Activated naive CD4-positive, alpha-beta T cell treated with anti-CD3 and anti-CD28 coated beads, Interleukin-2, amount 50 U/mL, for 72 hours (primary cell): ENCODE results near the gene ADGRV1. TPM values are rescaled to one million over a fixed set of nuclear protein-coding genes. Genes with fewer than 3 reads are reported as not detected.

Experiments
- ATAC-seq, 2 donors: fragments of 150-1000 bp; cut with Tn5 transposase; 2 replicates each; pipeline ENCODE4 v1.10.0; 2021; ENCODE audit warnings: mild to moderate bottlenecking in 2 of 2, moderate library complexity in 2 of 2
- DNase-seq, 2 donors: peaks; one replicate each; pipeline ENCODE4 v3.0.0; 2021 to 2022; ENCODE audit warnings: low spot score in 2 of 2
- H3K27ac Mint-ChIP-seq, 2 donors: one replicate each; pipeline ENCODE4 v1.8.0; 2022; ENCODE audit warnings: mild to moderate bottlenecking in 2 of 2, mixed read lengths in 2 of 2
- H3K36me3 Mint-ChIP-seq, 2 donors: one replicate each; pipeline ENCODE4 v1.8.0; 2022; ENCODE audit warnings: mixed read lengths in 2 of 2
- H3K9me3 Mint-ChIP-seq, 2 donors: one replicate each; pipeline ENCODE4 v1.8.0; 2022; ENCODE audit warnings: mixed read lengths in 2 of 2
- total RNA-seq, 2 donors: library from RNA; stranded (reverse); gene quantifications; one replicate each; pipeline ENCODE4 v1.2.3, GENCODE V29; 2022

The ADGRV1 gene, protein sequence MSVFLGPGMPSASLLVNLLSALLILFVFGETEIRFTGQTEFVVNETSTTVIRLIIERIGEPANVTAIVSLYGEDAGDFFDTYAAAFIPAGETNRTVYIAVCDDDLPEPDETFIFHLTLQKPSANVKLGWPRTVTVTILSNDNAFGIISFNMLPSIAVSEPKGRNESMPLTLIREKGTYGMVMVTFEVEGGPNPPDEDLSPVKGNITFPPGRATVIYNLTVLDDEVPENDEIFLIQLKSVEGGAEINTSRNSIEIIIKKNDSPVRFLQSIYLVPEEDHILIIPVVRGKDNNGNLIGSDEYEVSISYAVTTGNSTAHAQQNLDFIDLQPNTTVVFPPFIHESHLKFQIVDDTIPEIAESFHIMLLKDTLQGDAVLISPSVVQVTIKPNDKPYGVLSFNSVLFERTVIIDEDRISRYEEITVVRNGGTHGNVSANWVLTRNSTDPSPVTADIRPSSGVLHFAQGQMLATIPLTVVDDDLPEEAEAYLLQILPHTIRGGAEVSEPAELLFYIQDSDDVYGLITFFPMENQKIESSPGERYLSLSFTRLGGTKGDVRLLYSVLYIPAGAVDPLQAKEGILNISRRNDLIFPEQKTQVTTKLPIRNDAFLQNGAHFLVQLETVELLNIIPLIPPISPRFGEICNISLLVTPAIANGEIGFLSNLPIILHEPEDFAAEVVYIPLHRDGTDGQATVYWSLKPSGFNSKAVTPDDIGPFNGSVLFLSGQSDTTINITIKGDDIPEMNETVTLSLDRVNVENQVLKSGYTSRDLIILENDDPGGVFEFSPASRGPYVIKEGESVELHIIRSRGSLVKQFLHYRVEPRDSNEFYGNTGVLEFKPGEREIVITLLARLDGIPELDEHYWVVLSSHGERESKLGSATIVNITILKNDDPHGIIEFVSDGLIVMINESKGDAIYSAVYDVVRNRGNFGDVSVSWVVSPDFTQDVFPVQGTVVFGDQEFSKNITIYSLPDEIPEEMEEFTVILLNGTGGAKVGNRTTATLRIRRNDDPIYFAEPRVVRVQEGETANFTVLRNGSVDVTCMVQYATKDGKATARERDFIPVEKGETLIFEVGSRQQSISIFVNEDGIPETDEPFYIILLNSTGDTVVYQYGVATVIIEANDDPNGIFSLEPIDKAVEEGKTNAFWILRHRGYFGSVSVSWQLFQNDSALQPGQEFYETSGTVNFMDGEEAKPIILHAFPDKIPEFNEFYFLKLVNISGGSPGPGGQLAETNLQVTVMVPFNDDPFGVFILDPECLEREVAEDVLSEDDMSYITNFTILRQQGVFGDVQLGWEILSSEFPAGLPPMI (N-terminal part only)
- total RNA-seq: under 1 TPM in 1 of 2 donors, not detected in 1; 0.16 TPM

- ATAC-seq (peak; percentile 74 to 82), DNase-seq (peak in 1 of 2 donors; percentile 9)
- Mint-ChIP-seq H3K36me3 (peaks cover 4 to 5% of the 10 kb centered on the region in 2 donors), H3K9me3 (no peaks in the 10 kb centered on the region), H3K27ac (no peak within 1 kb of the TSS)
Observed at GRCh38 chr5:90558344-90559192, at the start of gene ADGRV1. Gene ADGRV1 (plus strand): TSS chr5:90558797. CDS start chr5:90558896, 99 bp downstream.

DNA sequence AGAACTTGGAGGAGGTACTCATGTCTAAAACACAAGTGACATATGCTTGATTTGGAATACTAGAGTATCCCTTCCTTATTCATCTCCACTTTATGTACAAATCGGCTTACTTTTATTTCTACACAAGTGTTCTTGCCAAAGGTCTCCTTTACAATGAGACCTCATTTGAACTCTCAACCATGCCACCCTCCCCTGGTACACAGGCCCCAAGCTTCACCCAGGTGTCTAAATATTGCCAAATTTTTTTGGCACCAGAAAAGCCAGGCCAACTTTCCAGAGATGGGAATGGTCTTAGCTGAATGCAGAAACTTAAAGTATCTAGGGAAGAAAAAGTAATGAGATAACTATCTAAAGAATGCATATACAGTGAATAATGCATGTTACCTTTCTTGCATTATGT, 48.2 kb upstream of the ADGRV1 start:
- H3K9me3 Mint-ChIP-seq: no peaks in the 10 kb centered on the region
- peaks cover 0 to 17% of the 10 kb centered on the region in 2 donors for H3K36me3 Mint-ChIP-seq
- no peak overlapping the region for H3K27ac Mint-ChIP-seq
- no peak for ATAC-seq
- DNase-seq: no peak

DNA sequence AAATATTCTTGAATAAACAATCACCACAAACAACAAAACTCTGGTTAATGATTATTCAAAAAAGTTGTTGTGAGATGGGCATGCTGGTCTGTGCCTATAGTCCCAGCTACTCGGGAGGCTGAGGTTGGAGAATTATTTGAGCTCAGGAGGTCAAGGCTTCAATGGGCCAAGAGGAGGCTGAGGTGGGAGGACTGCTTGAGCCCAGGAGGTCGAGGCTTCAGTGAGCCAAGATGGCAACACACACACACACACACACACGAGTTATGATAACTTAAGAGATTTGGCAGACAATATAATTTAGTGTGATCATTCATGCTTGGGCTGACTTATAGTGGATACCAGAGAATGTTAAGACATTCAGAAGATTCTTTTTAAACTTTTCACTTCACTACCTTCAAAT, 44.1 kb upstream of the ADGRV1 start:
- no peaks in the 10 kb centered on the region for H3K9me3 Mint-ChIP-seq

DNA sequence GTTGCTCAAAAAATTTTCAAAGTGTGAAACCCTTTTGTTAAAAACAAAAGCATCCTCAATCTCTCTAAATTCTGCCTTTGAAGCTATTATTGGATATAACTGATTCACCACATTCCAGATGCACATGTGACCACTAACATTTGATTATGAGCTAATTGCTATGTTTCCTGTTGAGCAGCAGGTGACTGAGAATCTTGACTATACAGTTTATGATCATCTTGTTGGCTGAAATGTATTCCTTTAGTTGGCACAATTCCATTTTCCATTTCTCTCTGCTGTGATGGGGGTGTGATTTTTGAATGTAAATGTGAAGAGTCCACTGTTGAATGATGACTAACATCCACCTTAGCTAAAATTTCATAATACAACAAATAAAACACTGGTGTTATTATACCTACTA, 39.9 kb upstream of the ADGRV1 start:
- H3K36me3 Mint-ChIP-seq: peaks cover 13 to 39% of the 10 kb centered on the region in 2 donors
- no peak overlapping the region for H3K27ac Mint-ChIP-seq
- H3K9me3 Mint-ChIP-seq: no peaks in the 10 kb centered on the region
- ATAC-seq (no peak), DNase-seq (no peak)

More for the DNA sequence above, 44.1 kb upstream of the ADGRV1 start:
- no peak for DNase-seq
- Mint-ChIP-seq H3K27ac (no peak overlapping the region), H3K36me3 (peaks cover 13 to 15% of the 10 kb centered on the region in 2 donors)
- no peak for ATAC-seq

GRCh38 chr5:90519081-90519480, 39.5 kb upstream of the ADGRV1 start:
- Mint-ChIP-seq H3K9me3 (no peaks in the 10 kb centered on the region), H3K27ac (no peak overlapping the region), H3K36me3 (peaks cover 13 to 39% of the 10 kb centered on the region in 2 donors)
- ATAC-seq (no peak), DNase-seq (no peak)

- Mint-ChIP-seq H3K9me3 (no peaks in the 10 kb centered on the region), H3K36me3 (peaks cover 0 to 4% of the 10 kb centered on the region in 2 donors), H3K27ac (peak overlapping the region; percentile 84 to 94)
- DNase-seq (peak in 1 of 2 donors; percentile 5), ATAC-seq (peak in 1 of 2 donors; percentile 16)
Observed at GRCh38 chr5:90528601-90529193, 29.9 kb upstream of the ADGRV1 start.

- peak; percentile 91 to 97 for DNase-seq
- ATAC-seq: peak; percentile 92 to 96
- Mint-ChIP-seq H3K9me3 (no peaks in the 10 kb centered on the region), H3K27ac (peak within 1 kb of the TSS; percentile 94 to 98), H3K36me3 (peaks cover 0 to 4% of the 10 kb centered on the region in 2 donors)
Observed at GRCh38 chr5:90529194-90529938, 29.2 kb upstream of the ADGRV1 start, which contains the start of gene LYSMD3. Gene LYSMD3 (minus strand): TSS chr5:90529584. CDS start chr5:90525289, 4,295 bp downstream.

GRCh38 chr5:90529939-90530677, 28.5 kb upstream of the ADGRV1 start:
- DNase-seq: peak in 1 of 2 donors; percentile 52

DNA sequence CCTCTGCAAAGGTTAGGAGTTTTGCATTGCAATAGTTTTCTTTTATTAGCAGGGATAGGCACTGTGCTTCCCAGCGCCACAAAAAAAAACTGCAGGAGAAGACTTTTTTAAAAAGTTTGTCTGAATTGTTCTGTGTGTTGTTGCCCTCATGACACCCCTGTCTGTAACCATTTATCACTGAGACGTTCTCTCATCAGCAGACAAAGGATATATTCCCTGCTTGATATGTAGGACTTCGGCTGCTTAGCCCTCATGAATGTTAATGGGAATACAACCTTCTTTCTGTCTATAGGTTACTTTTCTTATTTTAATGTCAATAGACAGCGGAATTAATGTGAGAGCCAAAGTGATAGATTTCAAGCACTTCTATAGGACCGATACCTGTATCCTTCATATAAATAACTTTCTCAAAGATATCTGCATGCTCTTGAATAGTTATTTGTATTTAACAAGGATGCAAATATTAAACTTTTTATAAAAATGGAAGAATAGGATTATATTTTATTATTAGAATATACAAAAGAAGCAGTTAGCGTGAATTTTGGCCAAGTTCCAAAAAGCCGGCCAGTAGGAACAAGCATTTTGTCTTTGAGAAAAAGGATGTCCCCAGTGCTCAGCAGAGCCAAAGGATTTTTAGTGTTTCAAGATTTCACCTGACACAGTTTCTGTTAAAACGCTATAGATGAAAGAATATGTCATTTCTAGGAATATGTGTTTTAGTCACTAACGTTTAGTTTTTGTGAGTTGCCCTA, 27.7 kb upstream of the ADGRV1 start:
- DNase-seq (no peak), ATAC-seq (no peak)
- Mint-ChIP-seq H3K27ac (peak overlapping the region in 1 of 2 donors; percentile 94), H3K9me3 (no peaks in the 10 kb centered on the region), H3K36me3 (peaks cover 0 to 4% of the 10 kb centered on the region in 2 donors)

More at GRCh38 chr5:90529939-90530677, 28.5 kb upstream of the ADGRV1 start:
- Mint-ChIP-seq H3K9me3 (no peaks in the 10 kb centered on the region), H3K36me3 (peaks cover 0 to 4% of the 10 kb centered on the region in 2 donors), H3K27ac (peak overlapping the region; percentile 94 to 98)
- ATAC-seq: peak; percentile 56 to 59

DNA sequence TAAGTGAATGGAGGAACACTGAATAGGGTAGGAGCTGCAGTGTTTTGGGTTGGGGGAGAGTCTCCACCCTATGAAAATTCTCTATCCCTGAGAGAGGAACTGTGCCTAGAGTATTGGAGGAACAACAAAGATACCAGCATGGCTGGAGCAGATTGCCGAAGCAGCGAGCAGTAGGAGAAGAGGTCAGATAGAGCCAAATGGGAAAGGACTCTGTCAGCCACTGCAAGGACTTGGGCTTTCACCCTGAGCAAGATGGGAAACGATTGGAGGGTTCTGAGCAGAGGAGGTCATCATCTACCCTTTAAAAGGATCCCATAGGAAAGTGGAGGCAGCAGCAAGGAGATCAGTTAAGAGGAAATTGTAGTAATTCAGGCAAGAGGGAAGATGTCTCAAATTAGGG, 24.8 kb upstream of the ADGRV1 start:
- Mint-ChIP-seq H3K27ac (no peak overlapping the region), H3K9me3 (no peaks in the 10 kb centered on the region), H3K36me3 (no peaks in the 10 kb centered on the region)
- no peak for ATAC-seq
- DNase-seq: no peak

DNA sequence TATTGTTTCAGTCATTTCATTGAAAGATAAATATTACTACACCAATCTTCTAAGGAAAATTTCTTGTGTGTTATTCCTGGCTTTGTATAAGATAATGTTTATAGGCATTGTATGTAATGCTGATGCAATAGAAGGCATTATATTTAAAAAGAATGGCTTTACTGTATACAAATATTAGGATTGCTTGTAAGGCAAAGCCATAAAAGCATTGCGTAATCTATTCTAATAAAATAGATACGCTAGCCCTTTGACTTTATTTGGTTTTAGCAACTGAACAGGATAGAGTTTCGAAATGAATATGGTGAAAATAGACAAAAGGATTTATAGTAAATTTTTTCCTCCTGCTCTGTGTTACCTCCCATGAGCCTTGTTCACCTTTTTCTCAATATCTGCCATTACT, 23.7 kb upstream of the ADGRV1 start:
- Mint-ChIP-seq H3K36me3 (no peaks in the 10 kb centered on the region), H3K27ac (no peak overlapping the region), H3K9me3 (no peaks in the 10 kb centered on the region)

GRCh38 chr5:90542827-90543519, 15.6 kb upstream of the ADGRV1 start:
- Mint-ChIP-seq H3K36me3 (no peaks in the 10 kb centered on the region), H3K27ac (no peak overlapping the region)
- ATAC-seq: no peak

More for the DNA sequence above, 23.7 kb upstream of the ADGRV1 start:
- ATAC-seq: no peak
- DNase-seq: no peak

GRCh38 chr5:90545511-90545910, 13.1 kb upstream of the ADGRV1 start:
- no peak for DNase-seq
- Mint-ChIP-seq H3K9me3 (no peaks in the 10 kb centered on the region), H3K27ac (no peak overlapping the region), H3K36me3 (no peaks in the 10 kb centered on the region)
- ATAC-seq: no peak

More at GRCh38 chr5:90542827-90543519, 15.6 kb upstream of the ADGRV1 start:
- H3K9me3 Mint-ChIP-seq: no peaks in the 10 kb centered on the region
- no peak for DNase-seq
